K562 (cell line): ENCODE results near the gene EFNA2. TPM values are rescaled to one million over a fixed set of nuclear protein-coding genes. Genes with fewer than 3 reads are reported as not detected.

Experiments used
- CHD7 ChIP-seq: fragments of 200-600 bp; sonication (generic); IDR thresholded peaks from one replicate; pipeline ENCODE4 v1.6.1; 2012; ENCODE audit warnings: mild to moderate bottlenecking, low read depth, low read length, inconsistent platforms
- PBX2 ChIP-seq, 2 experiments: IDR thresholded peaks in 1 of 2; conservative IDR thresholded peaks in 1 of 2; 2 replicates each; pipeline ENCODE4 v1.6.1; 2016; ENCODE audit warnings: low read depth in 2 of 2, mild to moderate bottlenecking in 1 of 2, missing compliant biosample characterization in 1 of 2, missing genetic modification characterization in 1 of 2, moderate library complexity in 1 of 2
- PHF21A ChIP-seq: fragments of 450-650 bp; IDR thresholded peaks from 2 replicates; pipeline ENCODE4 v1.6.1; 2017; ENCODE audit warnings: low read depth, borderline replicate concordance
- SLC30A9 ChIP-seq: fragments of 250-450 bp; sonication (Bioruptor Pico); IDR thresholded peaks from 2 replicates; pipeline ENCODE4 v1.8.0; 2022; ENCODE audit warnings: mild to moderate bottlenecking, moderate library complexity
- TAF15 ChIP-seq: fragments of 200-400 bp; formaldehyde crosslinking; IDR thresholded peaks from 2 replicates; pipeline ENCODE4 v1.6.1; 2017; ENCODE audit warnings: mild to moderate bottlenecking, low read depth, low read length, moderate library complexity
- UBTF ChIP-seq, 2 experiments: IDR thresholded peaks; 2 replicates each; pipeline ENCODE4 v1.6.1; 2012; ENCODE audit warnings: improper control_type of control experiment in 2 of 2, low read depth in 2 of 2, low read length in 2 of 2, borderline replicate concordance in 1 of 2
- ZNF740 ChIP-seq, 3 experiments: fragments of 200-800 bp in 1 of 3; sonication (Bioruptor generic) in 1 of 3; sonication (generic) in 1 of 3; formaldehyde crosslinking in 1 of 3; IDR thresholded peaks; 2 replicates each; pipeline versions ENCODE4 v1.6.1 to v1.8.0; 2016 to 2022; ENCODE audit warnings: mild to moderate bottlenecking in 2 of 3, missing compliant biosample characterization in 2 of 3, missing genetic modification characterization in 2 of 3, missing genetic modification reagents in 1 of 3
- polyA plus RNA-seq, 8 experiments: library from polyadenylated mRNA; depleted of rRNA in 4 of 8; stranded (reverse) in 5 of 8; unstranded in 3 of 8; fragments of >200 nt; fragmentation: Nextera tagmentation in 2 of 8; fragmentation: Illumina TruSeq in 1 of 8; extraction: Ambion mirVana in 2 of 8; extraction: Trizol in 1 of 8; gene quantifications; 2 replicates each; pipeline versions ENCODE4 v1.2.1 to v1.2.3, GENCODE V29; 2011 to 2014; ENCODE audit warnings: inconsistent platforms in 1 of 8, missing spikeins in 1 of 8
- total RNA-seq, 7 experiments: library from RNA; depleted of rRNA in 6 of 7; stranded (reverse); fragments of >200 nt in 6 of 7; fragmentation: Illumina TruSeq in 2 of 7; extraction: Trizol in 2 of 7; gene quantifications; 2 replicates each; pipeline versions ENCODE4 v1.2.1 to v1.2.3, GENCODE V29; 2011 to 2021; ENCODE audit warnings: low replicate concordance in 1 of 7

EFNA2 gene
- total and polyA plus RNA-seq, 9 of the 15 experiments (the other 6 are each of a cell fraction or from before 2014, with no cell fraction given): 0.11 to 0.44 (median 0.15) TPM; not detected in 6

- TF ChIP-seq ZNF740 (CRISPR knock-in tag; IDR thresholded peaks at IDR 0.05) (no peak), ZNF740 (tag; IDR thresholded peaks at IDR 0.05) (no peak), SLC30A9 (CRISPR knock-in tag) (no peak), UBTF (IDR thresholded peaks at IDR 0.05; ENCODE audit: borderline replicate concordance in 1 of 2, low read depth in 2 of 2, low read length in 2 of 2) (no peak), TAF15 (no peak), CHD7 (no peak), PBX2 (CRISPR knock-in tag; IDR thresholded peaks at IDR 0.05; ENCODE audit: low read depth) (peak; percentile 85), PBX2 (tag; conservative IDR thresholded peaks at IDR 0.05; ENCODE audit: low read depth) (no peak), PHF21A (no peak)
These were observed 10.3 kb upstream of the EFNA2 start, which contains the start of gene FAM174C (continued) for GRCh38 chr19:1275260-1275975.
